GM21737 (cell line): ENCODE results near the gene SECISBP2.
"Not testable (repeated sequence)": the region's sequence is repeated elsewhere in the genome, so short reads cannot be mapped to it uniquely, and the experiment has no call there.

Experiments
- ATAC-seq: cut with Tn5 transposase; IDR thresholded peaks from one replicate; pipeline ENCODE4 v1.9.1; 2021; ENCODE audit warnings: mild to moderate bottlenecking, moderate library complexity; ENCODE audit not compliant: unreplicated experiment

Gene SECISBP2

GRCh38 chr9:89363921-89364665 lies 45.8 kb downstream of the SECISBP2 start:
- ATAC-seq = no peak

- no peak for ATAC-seq
These were observed 46.6 kb downstream of the SECISBP2 start for GRCh38 chr9:89364666-89365531.

DNA sequence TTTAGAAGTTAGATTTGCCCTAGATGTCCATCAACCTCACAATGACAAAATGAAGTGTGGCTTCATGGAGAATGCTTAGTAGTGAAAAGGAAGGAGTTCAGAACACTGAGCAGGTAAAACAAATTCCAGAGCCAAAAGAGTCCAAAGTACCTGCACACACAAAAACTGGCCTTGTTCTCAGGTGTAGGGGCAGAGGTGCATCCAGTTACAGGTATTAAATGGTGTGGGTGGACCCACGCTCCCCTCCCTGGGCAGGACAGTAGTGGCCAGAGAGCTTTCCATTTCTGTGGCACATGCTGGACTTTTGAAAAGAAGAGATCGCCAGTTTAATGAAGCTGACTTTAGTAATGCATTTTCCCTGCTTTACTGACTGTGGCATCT lies 47.2 kb downstream of the SECISBP2 start:
- ATAC-seq = no peak

DNA sequence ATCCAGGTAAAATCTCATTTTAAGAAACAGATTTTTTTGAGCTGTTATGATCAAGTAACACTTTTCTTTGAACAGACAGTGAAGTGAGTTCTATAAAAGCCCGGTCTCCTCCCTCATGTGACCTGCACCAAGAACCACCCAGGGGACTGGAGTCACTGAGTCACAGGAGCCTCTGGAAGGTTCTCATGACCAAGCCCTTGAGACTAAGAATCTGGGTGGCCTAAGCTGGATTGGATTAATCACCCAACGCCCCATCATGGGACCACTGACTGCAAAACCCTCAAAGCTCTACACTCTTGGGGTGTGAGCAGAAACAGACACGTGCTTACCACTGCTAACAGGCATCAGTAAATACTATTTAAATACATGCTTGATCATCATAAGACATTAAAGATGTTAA lies 48.4 kb downstream of the SECISBP2 start:
- ATAC-seq = no peak

DNA sequence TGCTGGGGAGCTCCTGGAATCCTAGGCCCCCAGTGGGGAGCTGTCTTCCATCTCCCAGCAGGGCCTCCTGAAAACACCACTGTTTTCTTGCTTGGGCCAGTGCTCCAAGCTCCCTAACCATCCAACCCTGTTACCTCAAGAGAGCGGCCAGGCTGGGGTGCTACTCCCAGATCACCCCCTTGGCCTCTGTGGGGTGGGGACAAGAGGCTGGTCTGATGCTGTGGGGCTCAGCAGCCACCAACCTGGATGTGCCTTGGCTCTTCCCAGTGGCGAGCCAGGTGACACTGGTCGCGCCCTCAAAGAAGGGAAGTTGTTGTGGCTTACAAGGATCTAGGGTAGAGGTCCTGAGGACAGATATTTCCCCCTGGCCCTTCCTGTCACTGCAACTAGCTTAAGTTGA lies 49.0 kb downstream of the SECISBP2 start:
- no peak for ATAC-seq

- no peak for ATAC-seq
These were observed 49.6 kb downstream of the SECISBP2 start for GRCh38 chr9:89367726-89368437.

DNA sequence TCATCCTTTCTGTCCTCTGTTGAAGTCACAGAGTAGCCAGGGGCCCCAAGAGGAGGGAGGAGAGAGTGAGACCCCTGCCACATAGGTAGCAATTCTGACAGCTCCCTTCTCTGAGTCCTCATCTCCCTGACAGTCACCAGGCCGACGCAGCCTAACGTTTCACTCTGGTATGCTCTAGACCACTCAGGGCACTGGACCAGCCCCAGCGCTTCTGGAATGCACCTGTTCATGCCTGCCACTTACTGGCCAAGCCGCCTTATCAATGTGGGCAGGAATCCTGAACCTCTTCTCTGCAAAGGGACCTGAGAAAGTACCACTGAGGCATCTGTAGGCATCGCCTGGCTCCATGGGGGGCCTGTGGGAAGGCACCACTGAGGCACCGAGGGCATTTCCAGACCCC lies 50.2 kb downstream of the SECISBP2 start:
- ATAC-seq = no peak

DNA sequence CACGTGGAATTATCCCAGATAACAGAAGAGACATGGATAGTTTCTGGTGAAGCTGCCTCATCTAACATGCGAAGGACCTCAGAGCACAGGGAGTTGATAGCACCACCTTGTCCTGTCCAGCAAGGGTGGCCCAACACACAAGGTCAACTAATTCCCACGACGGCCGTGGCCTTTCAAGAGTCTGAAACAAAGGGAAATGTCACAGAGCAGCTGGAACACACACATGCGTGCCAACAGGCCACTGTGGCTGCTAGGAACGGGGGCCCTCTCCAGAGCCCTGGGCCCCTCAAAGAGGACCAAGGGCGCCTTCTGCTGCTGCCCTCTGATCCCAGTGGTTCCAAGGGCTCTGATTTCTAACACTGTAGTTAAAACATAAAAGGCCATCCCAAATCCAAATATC lies 50.7 kb downstream of the SECISBP2 start:
- no peak for ATAC-seq

- ATAC-seq = no peak
These were observed 52.3 kb downstream of the SECISBP2 start for GRCh38 chr9:89370593-89370992.

- ATAC-seq = not testable (repeated sequence)
These were observed 53.5 kb downstream of the SECISBP2 start for GRCh38 chr9:89371791-89372190.

- no peak for ATAC-seq
These were observed 54.0 kb downstream of the SECISBP2 start for GRCh38 chr9:89372230-89372816.

DNA sequence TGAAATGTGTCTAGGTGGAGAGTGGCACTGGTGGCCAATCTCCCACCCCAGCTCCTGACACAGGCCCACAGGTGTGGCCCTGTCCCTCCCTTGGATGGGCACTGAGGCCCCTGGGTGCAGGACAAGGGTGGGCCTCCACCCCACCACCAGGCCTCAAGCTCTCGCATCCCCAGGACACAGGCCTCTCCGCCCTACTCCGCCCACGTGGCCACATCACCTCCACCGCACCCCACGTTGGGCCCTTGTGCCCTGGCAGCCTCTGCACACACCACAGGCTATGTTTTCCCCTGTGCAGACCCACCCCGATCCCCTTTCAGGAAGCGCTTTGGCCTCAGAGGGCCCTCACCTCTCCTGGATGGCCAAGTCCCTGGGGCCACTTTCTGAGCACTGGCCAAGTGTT lies 54.7 kb downstream of the SECISBP2 start:
- no peak for ATAC-seq

DNA sequence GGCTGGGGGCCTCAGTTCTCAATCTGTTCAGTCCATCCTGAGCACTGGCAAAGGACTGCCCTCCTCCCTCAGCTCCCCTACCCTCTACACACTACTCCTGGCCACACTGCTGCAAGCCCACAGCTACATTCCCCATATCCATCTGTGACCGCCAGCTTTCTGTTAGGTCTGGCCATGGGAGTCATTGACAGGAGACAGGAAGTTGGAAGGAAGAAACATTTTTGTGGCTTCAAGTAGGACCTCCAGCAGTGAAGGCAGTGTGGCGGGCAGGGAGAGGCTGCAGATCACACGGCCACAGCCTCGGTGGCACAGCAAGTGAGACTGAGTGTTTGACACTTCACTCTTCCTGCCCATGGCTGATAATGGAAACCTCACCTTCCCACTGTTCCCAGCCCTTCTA lies 55.9 kb downstream of the SECISBP2 start:
- ATAC-seq = no peak

- peak; percentile 66 for ATAC-seq
These were observed 57.0 kb downstream of the SECISBP2 start for GRCh38 chr9:89375191-89375760.

GRCh38 chr9:89376286-89376685 lies 58.0 kb downstream of the SECISBP2 start:
- no peak for ATAC-seq

DNA sequence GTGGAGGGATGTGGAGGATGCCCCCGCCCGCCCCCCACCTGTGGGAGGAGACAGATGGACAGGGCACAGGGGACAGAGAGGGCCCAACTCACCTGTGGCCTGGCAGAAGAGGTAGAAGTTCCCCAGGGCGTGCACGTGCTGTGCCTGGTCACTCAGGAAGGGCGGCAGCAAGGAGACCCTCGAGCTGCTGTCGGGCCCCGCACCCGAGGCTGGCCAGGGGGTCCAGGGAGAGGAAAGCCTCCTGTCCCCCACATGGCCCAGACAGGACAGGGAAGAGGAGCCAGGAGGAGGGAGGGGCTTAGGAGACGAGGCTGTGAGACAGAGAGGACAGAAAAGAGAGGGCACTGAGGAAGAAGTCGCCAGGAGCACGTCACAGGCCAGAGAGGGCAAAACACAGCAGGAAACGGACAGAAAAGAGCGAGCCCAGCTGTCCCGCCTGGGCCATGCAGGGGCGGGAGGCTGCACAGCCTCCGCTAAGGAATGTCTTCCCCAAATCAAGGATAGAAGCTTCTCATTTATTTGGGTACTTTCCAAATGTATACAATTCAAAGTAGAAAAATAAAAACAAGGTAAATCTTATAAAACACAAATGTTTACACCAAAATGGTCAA lies 58.5 kb downstream of the SECISBP2 start:
- ATAC-seq = no peak

GRCh38 chr9:89377411-89377810 lies 59.1 kb downstream of the SECISBP2 start:
- no peak for ATAC-seq

GRCh38 chr9:89378541-89378940 lies 60.2 kb downstream of the SECISBP2 start:
- no peak for ATAC-seq

DNA sequence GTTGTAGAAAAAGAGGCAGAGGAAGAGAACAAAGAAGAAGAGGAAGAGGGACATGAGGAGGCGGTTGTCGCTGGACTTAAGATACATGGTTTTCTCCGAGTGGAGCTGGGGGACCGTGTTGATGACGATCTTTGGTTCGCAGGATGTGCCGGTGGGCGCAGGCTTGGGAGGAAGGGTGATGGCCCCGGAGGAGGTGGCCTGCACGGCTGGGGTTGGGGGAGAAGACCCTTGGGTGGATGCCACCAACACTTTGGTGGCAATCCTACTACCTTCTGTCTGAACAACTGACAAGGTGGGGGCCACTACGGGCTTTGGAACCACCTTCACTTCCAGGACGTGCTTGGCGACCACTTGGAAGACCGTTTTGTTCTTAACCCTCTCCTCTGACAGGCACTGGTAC lies 60.7 kb downstream of the SECISBP2 start:
- ATAC-seq = no peak

DNA sequence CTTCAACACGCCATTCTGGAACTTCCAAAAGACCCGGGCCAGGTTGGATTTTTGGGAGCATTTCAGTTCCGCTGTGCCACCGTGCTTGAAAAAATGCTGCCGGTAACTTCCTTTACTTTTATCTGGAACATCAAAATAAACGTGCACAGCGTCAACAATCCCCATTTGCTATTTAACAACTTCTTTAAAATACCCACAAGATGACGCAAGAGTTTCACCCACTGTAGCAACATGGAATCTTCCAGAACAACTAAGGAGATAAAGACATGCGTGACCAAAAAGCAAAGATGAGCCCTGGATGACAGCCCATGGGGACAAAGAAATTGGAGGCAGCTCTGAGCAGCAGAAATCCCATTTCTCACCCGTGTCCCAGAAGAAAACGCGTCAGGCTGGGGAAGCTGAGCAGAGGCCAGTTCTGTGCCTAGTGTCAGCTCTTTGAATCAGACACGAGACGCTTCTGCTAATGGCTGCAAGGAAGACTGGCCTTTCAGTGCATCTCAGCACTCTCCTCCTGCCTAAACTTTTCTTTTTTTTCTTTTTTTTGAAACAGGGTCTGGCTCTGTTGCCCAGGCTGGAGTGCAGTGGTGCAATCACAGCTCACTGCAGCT lies 61.3 kb downstream of the SECISBP2 start:
- no peak for ATAC-seq
